C1 segment of cervical spinal cord (tissue), 14 donors: ENCODE measurements around the gene JAKMIP1.

ENCODE experiments used
- DNase-seq, 14 donors: peaks; one replicate each; lab custom pipeline; 2025; lab: John Stamatoyannopoulos, UW

Gene JAKMIP1

GRCh38 chr4:6201580-6202091 is 1.3 kb upstream of the JAKMIP1 start:
- DNase-seq = no peak

DNA sequence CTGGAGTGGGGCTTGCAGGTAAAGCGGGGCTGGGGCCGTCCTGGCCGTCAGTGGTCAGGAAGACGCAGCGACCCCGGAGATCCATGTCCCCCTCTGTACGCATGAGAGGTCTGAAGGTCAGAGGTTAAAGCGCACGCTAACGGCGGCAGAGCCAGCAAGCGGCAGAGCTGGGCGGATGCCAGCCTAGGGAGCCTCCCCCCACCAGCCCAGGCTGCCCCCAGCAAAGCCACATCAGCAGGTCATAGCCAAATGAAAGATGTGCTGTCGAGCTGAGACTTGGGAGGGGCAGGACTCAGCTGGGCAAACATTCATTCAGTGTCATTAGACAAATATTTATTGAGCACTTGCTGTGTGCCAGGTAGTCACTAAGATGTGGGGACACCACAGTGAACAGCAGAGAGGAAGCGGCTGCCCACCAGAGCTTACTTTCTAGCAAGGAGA is 593 bp upstream of the JAKMIP1 start:
- DNase-seq = no peak

GRCh38 chr4:6199422-6199921 is 877 bp downstream of the JAKMIP1 start:
- no peak for DNase-seq

DNA sequence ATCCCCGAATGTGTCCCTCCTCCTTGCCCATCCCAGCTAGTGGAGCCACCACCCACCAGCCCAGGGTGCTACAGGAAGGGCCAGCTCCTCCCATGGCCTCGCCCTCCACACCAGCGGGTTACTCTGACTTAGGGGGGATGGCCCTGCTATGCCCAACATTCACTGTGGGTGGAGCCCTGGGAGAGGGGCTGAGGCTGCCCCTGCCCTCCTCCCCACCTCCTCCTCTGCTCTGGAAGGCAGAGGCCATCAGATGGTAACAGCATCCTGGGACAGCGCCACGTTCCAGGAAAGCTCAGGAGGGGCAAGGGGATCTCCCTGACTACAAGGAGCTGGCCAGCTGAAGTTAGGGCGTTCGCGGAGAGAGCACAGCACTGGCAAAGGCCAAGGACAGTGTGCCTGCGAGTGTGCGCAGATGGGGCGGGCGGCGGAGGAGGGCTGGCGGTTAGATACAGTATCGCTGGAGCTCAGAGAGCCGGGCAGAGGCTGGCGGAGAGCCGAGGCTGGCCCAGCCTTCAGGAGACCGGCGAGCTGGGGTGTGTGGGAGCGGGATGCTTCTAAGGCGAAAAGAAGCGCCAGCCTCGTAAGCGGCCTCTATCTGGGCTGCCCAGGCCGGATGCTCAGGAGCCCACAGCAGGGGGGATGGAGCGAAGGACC is 1.5 kb downstream of the JAKMIP1 start:
- DNase-seq = peak in 3 of 14 donors; percentile 12 to 46 (median 41)

DNA sequence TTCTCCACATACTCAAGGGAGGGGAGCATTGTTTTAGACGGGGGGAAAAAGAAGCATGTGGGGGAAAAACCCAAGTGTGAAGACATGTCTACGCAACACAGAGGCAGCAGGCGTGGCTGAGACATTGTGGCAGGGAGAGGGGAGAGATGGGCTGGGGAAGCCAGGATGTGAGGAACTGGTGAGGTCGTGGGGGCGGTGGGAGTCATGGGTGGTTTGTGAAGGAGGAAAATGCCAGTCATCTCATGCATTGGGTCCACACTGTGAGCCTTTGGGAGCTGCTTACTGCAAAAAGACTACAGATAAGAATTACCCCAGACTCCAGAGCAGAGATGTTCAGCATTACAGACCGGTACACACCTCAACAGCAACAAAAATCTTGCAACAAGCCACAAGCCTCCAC is 2.1 kb downstream of the JAKMIP1 start:
- DNase-seq = no peak

GRCh38 chr4:6197433-6198174 is 2.7 kb downstream of the JAKMIP1 start:
- DNase-seq = no peak

DNA sequence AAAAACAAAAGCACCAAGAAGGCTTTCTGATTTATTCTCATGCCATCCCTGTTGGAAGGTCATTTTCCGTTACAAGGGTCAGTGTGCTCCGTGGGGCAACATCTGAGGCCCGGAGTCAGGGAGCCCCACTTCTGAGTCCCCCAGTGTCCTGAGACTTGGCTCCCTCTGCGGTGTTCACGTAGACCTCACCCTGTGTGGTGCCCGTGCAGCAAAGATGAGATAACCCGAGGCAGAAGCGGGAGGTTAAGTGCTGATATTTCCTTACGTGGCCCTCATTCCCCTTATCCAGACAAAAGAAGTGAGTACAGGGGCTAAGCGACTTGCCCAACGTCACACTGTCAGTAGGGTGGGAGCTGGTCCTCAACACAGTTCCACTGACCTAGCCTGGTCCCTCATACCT is 3.5 kb downstream of the JAKMIP1 start:
- no peak for DNase-seq

GRCh38 chr4:6196324-6196723 is 4.0 kb downstream of the JAKMIP1 start:
- DNase-seq = no peak

DNA sequence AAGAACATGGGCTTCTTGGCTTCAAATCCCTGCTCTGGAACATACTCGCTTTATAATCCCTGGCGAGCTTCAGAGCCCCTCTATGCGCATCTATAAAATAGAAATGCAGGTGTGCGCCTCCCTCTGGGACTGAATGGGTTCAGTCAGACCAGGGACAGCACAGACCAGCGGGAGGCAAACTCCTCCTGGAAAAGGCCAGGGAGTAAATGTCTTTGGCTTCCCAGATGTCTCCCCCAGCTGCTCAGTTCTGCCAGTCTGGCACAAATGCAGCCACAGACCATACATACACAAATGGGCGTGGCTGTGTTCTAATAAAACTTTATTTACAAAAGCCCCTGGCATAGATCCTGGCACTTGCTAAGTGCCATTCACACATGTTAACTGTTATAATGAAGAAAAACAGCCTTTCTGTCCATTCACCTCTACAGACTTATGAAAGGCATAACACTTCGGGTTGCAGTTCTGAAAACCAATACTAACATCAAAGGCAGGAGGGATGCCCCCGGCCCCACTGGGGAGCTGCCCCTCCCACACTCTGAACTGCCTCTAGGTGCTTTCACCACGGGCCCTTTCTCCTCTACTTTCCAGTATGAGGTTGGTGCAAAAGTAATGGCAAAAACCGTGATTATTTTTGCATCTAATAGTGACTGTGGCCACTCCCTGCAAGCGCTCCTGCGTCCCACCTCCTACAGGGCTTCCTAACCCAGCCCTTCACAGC is 4.6 kb downstream of the JAKMIP1 start:
- DNase-seq = no peak

GRCh38 chr4:6194458-6195195 is 5.7 kb downstream of the JAKMIP1 start:
- peak in 7 of 14 donors; percentile 30 to 71 (median 49) for DNase-seq

GRCh38 chr4:6193399-6193798 is 7.0 kb downstream of the JAKMIP1 start:
- peak in 2 of 14 donors; percentile 35 to 47 for DNase-seq

DNA sequence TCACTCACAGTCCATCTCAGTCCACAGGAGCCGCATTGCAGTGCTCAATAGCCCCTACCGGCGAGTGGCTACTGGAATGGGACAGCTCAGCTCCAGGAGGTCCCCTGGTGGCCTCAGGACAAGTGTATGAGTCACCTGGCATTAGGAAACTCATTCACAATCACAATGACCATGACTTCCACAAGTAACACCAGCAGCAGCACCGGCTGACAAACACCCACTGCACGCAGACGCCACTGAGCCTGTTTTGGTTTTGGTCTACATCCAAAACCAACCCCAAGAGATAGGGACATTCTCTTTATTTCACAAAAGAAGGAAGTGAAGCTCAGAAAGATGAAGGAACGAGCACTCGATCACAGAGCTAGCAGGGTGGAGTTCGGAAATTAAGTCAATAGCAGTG is 8.1 kb downstream of the JAKMIP1 start:
- DNase-seq = peak in 1 of 14 donors; percentile 56

DNA sequence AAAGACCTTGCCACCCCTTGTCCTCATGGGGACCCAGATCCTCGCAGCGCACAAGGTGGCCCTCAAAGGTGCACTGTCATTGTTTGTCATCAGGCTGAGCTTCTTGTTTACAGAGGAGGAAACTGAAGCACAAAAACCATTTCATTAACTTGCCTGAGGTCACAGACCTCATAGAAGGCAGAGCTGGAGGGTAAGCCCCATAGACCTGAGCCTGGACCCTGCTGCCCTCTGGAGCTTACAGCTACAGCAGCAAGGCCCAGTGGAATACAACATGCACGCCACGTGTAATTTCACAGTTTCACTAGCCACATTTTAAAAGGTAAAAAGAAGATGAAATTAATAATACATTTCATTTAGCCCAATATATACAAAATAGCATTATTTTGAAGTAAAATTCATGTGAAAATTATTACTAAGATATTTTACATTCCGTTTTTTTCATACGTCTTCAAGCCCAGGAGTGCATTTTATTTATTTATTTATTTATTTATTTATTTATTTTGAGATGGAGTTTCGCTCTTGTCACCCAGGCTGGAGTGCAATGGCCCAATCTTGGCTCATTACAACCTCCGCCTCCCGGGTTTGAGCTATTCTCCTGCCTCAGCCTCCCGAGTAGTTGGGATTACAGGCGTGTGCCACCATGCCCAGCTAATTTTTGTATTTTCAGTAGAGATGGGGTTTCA is 8.8 kb downstream of the JAKMIP1 start:
- DNase-seq = no peak

DNA sequence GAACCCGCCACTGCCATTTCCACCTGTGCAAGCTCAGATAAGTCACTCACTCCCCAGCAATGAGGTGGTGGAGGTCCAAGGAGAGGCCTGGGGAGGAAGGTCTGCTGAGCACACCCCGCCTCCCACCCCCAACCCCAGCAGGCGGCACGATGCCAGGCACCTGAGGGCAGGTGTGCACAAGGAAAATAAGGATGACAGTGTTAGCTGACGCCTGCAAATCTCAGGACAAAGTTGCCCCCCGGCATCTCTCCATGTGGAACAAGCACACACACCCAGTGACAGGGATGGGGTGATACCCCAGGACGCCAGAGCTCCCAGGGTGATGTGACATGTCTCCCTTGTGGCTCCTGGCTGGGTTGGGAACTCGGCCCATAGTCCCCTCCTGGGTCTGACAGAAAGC is 9.9 kb downstream of the JAKMIP1 start:
- no peak for DNase-seq

DNA sequence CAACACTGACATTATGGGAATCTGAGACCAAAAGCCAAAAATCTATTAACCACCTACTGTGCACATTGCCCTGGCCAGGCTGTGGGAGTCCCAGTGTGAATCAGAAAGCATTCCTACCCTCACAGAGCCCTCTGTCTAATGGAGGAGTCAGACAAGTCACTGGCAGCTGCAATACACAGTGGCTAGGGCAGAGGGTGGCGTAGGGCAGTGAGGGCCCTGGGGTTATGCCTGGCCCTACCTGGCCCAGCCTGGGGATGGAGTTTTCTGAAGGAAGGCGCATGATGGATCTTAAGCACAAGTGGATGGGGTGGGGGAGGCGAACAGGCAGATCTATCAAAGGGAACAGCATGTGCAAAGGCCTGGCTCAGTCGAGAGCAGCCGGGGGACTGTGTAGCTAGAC is 10.8 kb downstream of the JAKMIP1 start:
- DNase-seq = peak in 1 of 14 donors; percentile 11

DNA sequence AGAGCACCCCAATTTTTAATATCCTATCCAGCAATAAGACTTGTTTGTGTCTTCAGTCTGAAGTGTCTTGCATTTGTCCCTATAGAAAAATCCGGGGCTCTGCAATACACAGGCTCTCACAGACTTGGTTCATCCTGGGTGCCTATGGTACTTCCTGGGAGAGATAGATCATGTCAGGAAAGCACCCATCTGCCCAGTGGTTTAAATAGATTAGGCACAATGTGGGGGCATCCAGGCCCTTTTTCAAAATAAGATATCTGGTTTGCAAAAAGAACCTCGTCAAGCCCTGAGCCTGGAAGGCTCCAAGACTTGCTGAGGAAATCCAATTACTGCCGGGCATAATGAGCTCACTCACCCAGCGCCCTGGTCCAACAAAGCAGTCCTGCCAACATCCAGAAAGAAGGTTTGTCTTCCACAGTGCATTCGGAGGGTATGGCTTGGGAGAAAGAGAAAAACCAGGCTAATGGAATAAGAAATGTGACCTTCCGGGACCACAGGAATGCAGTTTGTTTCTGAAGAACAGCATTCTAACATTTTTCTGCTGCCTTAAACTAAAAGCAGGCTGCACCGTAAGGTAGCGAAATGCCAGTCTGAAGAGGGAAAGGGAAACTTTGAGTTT is 11.6 kb downstream of the JAKMIP1 start:
- DNase-seq = peak in 2 of 14 donors; percentile 17 to 53

GRCh38 chr4:6184169-6184568 is 16.2 kb downstream of the JAKMIP1 start:
- no peak for DNase-seq

GRCh38 chr4:6183740-6184139 is 16.6 kb downstream of the JAKMIP1 start:
- no peak for DNase-seq

DNA sequence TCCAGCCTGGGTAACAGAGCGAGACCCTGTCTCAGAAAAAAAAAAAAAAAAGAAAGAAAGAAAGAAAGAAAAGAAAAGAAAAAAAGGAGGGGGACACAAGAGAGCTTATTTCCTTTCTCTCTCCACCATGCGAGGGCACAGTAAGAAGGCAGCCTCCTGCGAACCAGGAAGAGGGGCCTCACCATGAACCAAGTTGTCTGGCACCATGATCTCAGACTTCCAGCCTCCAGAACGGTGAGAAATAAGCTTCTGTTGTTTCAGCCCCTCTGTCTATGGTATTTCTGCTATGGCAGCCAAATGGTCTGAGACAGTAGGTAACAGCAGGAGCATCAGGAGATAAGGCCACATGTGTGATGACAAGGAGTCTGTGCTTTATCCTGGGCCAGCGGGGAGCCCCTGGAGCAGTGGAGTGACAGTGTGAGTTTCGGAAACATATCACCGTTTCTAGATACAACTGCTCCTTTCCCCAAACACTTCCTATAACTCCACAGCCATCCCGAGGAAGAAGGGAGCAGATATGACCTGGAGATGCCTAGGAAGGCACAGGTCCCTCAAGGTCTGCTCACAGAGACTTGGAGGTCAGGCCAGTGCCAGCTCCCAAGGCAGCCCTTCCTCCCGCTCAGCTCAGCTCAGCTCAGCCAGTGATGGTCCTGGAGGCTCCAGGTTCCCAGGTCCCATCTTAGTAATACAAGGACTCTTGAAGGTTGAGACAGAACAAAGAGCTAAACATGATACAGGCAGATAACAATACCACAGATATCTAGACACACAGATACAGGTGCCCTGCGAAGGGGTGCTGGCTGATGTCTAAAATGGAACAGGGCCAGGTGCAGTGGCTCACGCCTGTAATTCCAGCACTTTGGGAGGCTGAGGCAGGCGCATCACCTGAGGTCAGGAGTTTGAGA is 17.7 kb downstream of the JAKMIP1 start:
- DNase-seq = no peak
